AG04449 (cell line): Measurements from ENCODE around the gene NACAD.

Source experiments
- CTCF ChIA-PET: fragments of 350-600 bp; formaldehyde crosslinking; extraction: SDS; loops from one replicate; lab custom pipeline; 2021; ENCODE audit warnings: antibody characterized with exemption; lab: Yijun Ruan, JAX
- POLR2A ChIA-PET: fragments of 400-600, 350-600 bp; formaldehyde crosslinking; extraction: SDS; loops from one replicate; lab custom pipeline; 2020; ENCODE audit warnings: antibody characterized with exemption, inconsistent platforms; lab: Yijun Ruan, JAX
- DNase-seq: peaks from one replicate; pipeline ENCODE4 v3.0.0-alpha.2; 2010; ENCODE audit warnings: low read depth, low spot score
- H3K4me3 ChIP-seq: 2 replicates; pipeline ENCODE4 v1.5.1; 2011; ENCODE audit warnings: low read depth, mild to moderate bottlenecking, control low read depth, low read length
- CTCF ChIP-seq: IDR thresholded peaks from one replicate; pipeline ENCODE4 v1.5.1; 2011; ENCODE audit warnings: mild to moderate bottlenecking, moderate library complexity, low read length, control low read depth, inconsistent platforms; ENCODE audit not compliant: insufficient read depth; ENCODE audit errors: missing control alignments

The NACAD gene

GRCh38 chr7:45131891-45132290 lies 43.1 kb upstream of the NACAD start:
- POLR2A ChIA-PET: no interaction called here
- CTCF ChIA-PET: interaction anchor here (2.4 kb wide), 1 partner anchor 158 kb away, joined by 11 read pairs; no protein-coding TSS in a partner anchor
- H3K4me3 ChIP-seq: no peak overlapping the region
- no peak for TF ChIP-seq CTCF
- no peak for DNase-seq

GRCh38 chr7:45130910-45131309 lies 42.1 kb upstream of the NACAD start:
- POLR2A ChIA-PET: no interaction called here
- H3K4me3 ChIP-seq: no peak overlapping the region
- CTCF ChIA-PET: no interaction called here
- no peak for TF ChIP-seq CTCF
- no peak for DNase-seq

GRCh38 chr7:45129906-45130305 lies 41.1 kb upstream of the NACAD start:
- TF ChIP-seq CTCF: no peak
- no peak overlapping the region for H3K4me3 ChIP-seq
- no peak for DNase-seq
- POLR2A ChIA-PET: no interaction called here
- CTCF ChIA-PET: interaction anchor here (1.0 kb wide), 1 partner anchor 43 kb away, joined by 3 read pairs; no protein-coding TSS in a partner anchor

- ChIA-PET CTCF (interaction anchor here (1.0 kb wide), 1 partner anchor 42 kb away, joined by 3 read pairs; no protein-coding TSS in a partner anchor), POLR2A (no interaction called here)
- H3K4me3 ChIP-seq: no peak overlapping the region
- DNase-seq: no peak
- no peak for TF ChIP-seq CTCF
Observed at GRCh38 chr7:45129181-45129800, 40.5 kb upstream of the NACAD start.

- no peak overlapping the region for H3K4me3 ChIP-seq
- DNase-seq: no peak
- POLR2A ChIA-PET: no interaction called here
- CTCF ChIA-PET: interaction anchor here (1.1 to 2.3 kb wide), 4 partner anchors 9 to 15 kb away, joined by 3 to 21 read pairs (median 4); partner anchors contain the start of gene TBRG4
- no peak for TF ChIP-seq CTCF
Observed at GRCh38 chr7:45126920-45127319, 38.2 kb upstream of the NACAD start.

GRCh38 chr7:45126201-45126600 lies 37.4 kb upstream of the NACAD start:
- no peak for TF ChIP-seq CTCF
- CTCF ChIA-PET: interaction anchor here (0.9 to 2.3 kb wide), 2 partner anchors 10 to 153 kb away, joined by 3 to 21 read pairs; no protein-coding TSS in a partner anchor
- POLR2A ChIA-PET: no interaction called here

More at GRCh38 chr7:45126201-45126600, 37.4 kb upstream of the NACAD start:
- DNase-seq: no peak
- no peak overlapping the region for H3K4me3 ChIP-seq
